GM04504 (cell line): ENCODE measurements around the gene EPHB1.
"Not testable (repeated sequence)": the region's sequence is repeated elsewhere in the genome, so short reads cannot be mapped to it uniquely, and the experiment has no call there.

Experiments used
- DNase-seq: peaks from one replicate; pipeline ENCODE4 v3.0.0-alpha.2; 2012; ENCODE audit warnings: low read depth

The EPHB1 gene

DNA sequence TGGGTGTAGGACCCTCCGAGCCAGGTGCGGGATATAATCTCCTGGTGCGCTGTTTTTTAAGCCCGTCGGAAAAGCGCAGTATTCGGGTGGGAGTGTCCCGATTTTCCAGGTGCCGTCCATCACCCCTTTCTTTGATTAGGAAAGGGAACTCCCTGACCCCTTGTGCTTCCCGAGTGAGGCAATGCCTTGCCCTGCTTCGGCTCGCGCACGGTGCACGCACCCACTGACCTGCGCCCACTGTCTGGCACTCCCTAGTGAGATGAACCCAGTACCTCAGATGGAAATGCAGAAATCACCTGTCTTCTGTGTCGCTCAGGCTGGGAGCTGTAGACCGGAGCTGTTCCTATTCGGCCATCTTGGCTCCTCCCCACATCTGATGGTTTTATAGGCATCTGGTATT, 210.6 kb downstream of the EPHB1 start:
- not testable (repeated sequence) for DNase-seq

DNA sequence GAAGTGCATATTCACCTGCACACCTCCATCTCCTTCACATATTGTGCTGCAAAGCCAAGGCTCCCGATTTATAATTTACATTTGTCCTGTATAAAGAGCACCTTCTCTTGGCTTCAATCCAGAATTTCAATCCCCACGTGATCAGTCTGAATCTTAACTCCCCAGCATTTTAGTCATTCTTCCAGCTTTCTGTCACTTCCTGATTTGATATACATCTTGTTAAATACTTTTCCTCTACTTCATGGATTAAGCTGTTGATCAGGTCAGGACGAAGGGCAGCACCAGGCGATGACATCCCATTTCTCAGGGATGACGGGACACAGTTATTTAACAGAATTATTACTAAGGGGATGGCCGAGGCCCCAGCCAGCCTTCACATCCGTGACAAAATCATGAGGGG, 212.5 kb downstream of the EPHB1 start:
- DNase-seq, result no peak

DNA sequence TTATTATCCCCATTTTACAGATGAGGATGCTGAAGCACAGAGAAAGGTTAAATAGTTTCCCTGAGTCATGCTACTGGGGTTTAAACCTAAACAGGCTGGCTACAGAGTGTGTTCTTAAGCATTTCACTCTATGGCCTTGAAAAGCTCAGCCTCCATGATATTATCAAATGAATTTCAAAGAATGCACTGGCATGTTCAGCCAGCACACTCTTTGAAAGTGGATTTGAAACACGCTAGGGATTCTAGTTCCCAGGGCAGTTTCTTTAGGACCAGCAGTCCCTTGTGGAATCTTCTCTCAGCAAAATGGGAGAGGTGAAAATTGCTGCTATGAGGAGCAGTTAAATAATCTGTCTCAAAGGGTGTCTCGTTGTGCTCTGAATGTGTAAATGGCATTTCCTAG, 213.3 kb downstream of the EPHB1 start:
- DNase-seq, result no peak

DNA sequence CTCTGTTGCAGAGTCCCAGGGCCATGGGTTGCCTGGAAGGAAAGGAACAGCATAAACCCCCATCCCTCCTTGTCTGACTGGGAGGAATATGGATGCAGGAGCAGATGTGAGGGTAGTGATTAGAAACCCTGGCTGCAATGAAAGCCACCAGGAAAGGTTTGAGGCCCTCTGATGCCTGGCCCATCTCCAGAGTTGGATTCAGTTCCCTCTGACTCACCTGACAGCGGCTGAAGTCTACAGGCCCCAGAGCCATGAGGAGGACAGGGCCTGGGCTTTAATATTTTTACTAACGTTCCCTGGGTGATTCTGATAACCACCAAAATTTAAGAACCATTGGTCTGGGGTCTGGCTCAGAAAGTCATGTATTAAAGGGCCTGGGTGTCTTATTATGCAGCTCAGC, 214.0 kb downstream of the EPHB1 start:
- no peak for DNase-seq

GRCh38 chr3:135012101-135012500, 217.0 kb downstream of the EPHB1 start:
- DNase-seq, result no peak

GRCh38 chr3:135013206-135013605, 218.1 kb downstream of the EPHB1 start:
- DNase-seq, result no peak

DNA sequence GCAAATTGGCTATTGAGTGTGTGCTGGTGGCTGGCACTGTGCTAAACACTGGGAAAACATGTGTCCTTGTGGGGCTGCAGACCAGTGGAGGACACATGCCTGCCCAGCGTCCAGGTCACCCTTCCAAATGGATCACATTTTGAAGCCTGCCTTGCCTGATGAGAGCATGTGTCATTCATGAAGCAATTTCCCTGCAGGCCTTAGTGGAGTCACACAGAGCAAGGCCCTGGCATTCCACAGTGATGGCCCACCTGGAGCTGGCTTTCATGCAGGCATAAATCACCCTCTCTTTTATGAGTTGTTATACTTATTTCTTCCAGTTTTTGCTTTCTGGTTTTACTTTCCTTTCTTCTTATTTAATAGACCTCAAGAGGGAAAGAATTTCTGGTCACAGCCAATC, 219.5 kb downstream of the EPHB1 start:
- DNase-seq, result peak; percentile 27

DNA sequence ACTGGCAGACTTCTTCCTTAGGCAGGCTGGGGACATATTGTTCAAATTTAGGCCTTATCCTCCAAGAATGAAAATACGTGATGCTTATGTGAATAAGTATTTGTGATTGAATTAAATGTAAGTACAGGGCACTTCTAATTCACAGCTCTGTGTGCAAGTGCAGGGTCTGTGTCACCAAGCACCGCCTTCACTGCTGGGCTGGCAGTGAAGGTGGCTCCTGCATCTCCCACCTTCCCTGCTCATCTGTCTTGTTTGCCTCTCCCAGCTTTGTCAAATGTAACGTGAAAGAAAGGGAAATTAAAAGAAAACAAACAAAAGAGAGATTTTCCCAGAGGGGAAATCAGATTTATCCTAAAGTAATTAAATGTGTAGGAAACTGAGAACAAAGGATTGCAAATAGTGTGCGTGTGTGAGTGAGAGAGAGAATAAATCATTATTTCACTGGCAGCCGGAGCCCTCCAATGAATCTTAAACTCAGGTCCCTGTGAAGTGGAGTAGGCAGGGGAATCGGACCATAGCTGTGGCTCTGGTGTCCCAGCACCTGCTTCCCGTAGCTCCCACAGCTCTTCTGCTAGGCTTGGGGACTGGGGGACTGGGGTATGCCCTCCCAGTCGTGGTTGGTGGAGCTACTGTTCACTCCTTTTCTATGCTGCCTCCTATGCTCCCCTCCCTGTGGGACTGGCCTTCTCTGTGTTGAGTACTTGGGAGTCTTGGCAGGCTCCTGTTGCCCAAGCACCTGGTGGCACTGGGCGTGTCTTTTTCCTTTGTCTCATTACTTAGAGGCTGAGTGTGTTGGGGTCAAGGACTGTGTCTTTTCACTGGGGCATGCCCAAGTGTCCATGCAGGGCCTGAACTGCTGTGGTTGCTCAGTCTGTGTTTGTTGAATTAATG, 222.2 kb downstream of the EPHB1 start:
- DNase-seq, result no peak

DNA sequence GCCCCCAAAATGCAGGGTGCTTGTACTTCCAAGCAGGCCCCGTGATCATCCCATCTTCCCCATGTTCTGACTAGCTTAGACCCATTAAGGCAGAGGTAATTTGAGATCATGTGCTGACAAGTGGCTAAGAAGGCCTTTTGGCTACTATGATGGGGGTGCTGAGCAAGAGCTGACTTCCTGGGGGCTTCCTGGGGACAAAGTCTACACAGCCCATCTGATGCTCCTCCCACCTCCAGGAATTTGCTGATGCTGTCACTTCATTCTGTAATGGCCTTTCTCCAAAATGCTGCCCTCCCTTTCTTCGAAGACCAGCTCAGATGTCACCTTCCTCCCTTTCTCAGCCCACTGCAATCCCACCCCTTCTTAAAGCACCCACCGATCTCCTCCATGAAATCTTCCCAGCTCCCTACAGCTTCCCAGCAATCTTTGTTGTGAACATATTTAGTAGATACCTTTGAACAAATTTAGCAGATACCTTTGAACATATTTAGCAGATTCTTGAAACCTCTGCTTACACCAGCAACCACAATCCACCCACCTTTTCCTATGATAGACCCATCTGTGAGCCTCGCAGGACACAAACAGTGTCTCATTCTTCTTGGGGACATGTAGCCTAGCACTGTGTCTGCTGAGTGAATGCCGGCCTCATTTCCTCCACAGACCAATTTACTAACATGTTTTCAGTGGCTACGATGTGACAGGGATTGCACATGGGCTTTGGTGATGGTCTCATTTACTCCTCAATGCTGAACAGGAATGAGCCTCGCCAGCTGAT, 223.3 kb downstream of the EPHB1 start:
- DNase-seq, result no peak

GRCh38 chr3:135020181-135020580, 225.1 kb downstream of the EPHB1 start:
- no peak for DNase-seq

GRCh38 chr3:135023996-135024658, 229.1 kb downstream of the EPHB1 start:
- DNase-seq, result no peak

- not testable (repeated sequence) for DNase-seq
These were observed 235.9 kb downstream of the EPHB1 start for GRCh38 chr3:135030768-135031615.

DNA sequence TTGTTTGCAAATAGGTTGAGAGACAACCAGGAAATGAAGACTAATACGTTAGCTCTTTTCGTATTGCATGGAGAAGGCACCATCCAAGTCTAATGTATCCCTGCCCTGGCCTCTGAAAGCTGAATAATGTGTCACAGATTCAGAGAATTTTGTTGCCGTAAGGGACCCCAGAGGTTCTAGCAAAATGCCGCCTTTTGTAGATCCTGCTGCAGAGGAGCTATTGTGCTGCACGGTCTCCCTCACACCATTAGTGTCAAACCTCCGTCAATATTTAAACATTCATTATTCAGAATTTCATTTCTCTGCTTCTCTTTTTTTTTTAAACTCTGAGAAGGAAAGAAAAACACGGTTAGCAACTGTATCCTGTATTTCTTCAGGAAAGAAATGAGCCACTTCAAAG, 238.7 kb downstream of the EPHB1 start:
- no peak for DNase-seq

GRCh38 chr3:135034291-135034768, 239.3 kb downstream of the EPHB1 start:
- no peak for DNase-seq

GRCh38 chr3:135034891-135035440, 239.9 kb downstream of the EPHB1 start:
- DNase-seq, result no peak

DNA sequence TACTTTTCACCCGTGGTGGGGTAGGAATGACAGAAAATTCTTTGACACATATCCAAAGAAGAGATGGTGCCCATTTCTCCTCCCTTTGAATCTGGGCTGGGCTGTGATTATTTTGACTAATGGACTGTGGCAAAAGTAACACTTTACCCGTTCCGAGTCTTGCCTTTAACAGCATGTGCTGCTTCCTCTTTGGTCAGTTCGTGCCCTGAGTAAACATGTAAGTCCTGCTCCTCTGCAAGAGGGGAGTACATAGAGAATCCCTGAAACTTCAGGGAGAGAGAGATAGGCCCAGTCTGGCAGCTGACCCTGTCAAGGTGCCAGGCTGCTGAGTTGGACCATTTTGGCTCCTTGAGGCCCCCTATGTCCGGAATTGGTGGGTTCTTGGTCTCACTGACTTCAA, 243.1 kb downstream of the EPHB1 start:
- no peak for DNase-seq

DNA sequence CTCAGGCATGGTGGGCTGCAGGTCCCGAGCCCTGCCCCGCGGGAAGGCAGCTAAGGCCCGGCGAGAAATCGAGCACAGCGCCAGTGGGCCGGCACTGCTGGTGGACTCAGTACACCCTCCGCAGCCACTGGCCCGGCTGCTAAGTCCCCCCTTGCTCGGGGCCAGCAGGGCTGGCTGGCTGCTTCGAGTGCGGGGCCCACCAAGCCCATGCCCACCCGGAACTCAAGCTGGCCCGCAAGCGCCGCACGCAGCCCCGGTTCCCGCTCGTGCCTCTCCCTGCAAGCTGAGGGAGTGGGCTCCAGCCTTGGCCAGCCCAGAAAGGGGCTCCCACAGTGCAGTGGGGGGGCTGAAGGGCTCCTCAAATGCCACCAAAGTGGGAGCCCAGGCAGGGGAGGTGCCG, 244.5 kb downstream of the EPHB1 start:
- not testable (repeated sequence) for DNase-seq

GRCh38 chr3:135040321-135041240, 245.5 kb downstream of the EPHB1 start:
- no peak for DNase-seq

- DNase-seq, result peak; percentile 3
These were observed 246.5 kb downstream of the EPHB1 start for GRCh38 chr3:135041601-135042000.

DNA sequence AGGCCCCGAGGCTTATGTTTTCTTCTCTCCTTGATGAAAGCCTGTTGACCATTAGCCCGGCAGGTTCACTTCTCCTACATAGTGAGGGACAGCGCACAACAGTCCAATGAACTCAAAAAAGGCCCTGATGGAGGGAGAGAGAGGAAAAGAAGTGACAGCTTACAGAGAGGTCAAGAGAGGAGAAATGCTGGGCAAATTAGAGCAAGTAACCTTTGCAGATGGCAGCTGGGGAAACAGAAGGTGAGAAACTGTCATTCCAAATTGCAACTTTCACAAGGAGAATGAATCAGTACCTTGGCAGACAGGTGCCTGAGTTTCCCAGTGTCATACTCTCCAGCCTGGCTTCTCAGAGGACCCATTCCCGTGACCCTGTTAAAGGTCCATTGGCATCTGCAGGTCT, 252.0 kb downstream of the EPHB1 start:
- DNase-seq, result no peak
